Measurements from ENCODE around the gene LRP1B.

LRP1B gene

GRCh38 chr2:141848191-141848590 lies 282.6 kb downstream of the LRP1B start:
- Histone ChIP-seq H3K4me1 (ENCODE audit: insufficient read depth, low read length, severe bottlenecking) (no peaks in the 10 kb centered on the region), H3K79me2 (ENCODE audit: insufficient read depth, low read length) (no peaks in the 10 kb centered on the region), H3F3A (ENCODE audit: insufficient read depth, low read length) (no peaks in the 10 kb centered on the region), H3K36me3 (ENCODE audit: insufficient read depth, low read length) (no peaks in the 10 kb centered on the region), H4K20me1 (ENCODE audit: insufficient read depth, low read length) (no peaks in the 10 kb centered on the region), H2AFZ (ENCODE audit: low read length) (no peak overlapping the region), H3K4me3 (ENCODE audit: low read depth, low read length, poor library complexity, severe bottlenecking) (no peak overlapping the region), H3K27ac (ENCODE audit: low read depth, low read length, poor library complexity, severe bottlenecking) (no peak overlapping the region), H3K4me2 (ENCODE audit: low read length) (no peak overlapping the region), H3K9me3 (ENCODE audit: low read length) (no peaks in the 10 kb centered on the region), H3K27me3 (ENCODE audit: insufficient read depth, low read length) (no peaks in the 10 kb centered on the region), H3K9me2 (ENCODE audit: low read depth, low read length) (no peaks in the 10 kb centered on the region), H3K9ac (ENCODE audit: low read length) (no peak overlapping the region)
- no peak for TF ChIP-seq CTCF (IDR thresholded peaks at IDR 0.05; ENCODE audit: low read length)
- TF ChIP-seq EZH2 (IDR thresholded peaks at IDR 0.05; ENCODE audit: borderline replicate concordance, low read length), result no peak

- Histone ChIP-seq H3K36me3 (ENCODE audit: insufficient read depth, low read length) (no peaks in the 10 kb centered on the region), H2AFZ (ENCODE audit: low read length) (no peak overlapping the region), H4K20me1 (ENCODE audit: insufficient read depth, low read length) (no peaks in the 10 kb centered on the region), H3K9me3 (ENCODE audit: low read length) (no peaks in the 10 kb centered on the region), H3K9ac (ENCODE audit: low read length) (no peak overlapping the region), H3K9me2 (ENCODE audit: low read depth, low read length) (no peaks in the 10 kb centered on the region), H3K27me3 (ENCODE audit: insufficient read depth, low read length) (no peaks in the 10 kb centered on the region), H3K4me1 (ENCODE audit: insufficient read depth, low read length, severe bottlenecking) (no peaks in the 10 kb centered on the region), H3K4me3 (ENCODE audit: low read depth, low read length, poor library complexity, severe bottlenecking) (no peak overlapping the region), H3K79me2 (ENCODE audit: insufficient read depth, low read length) (no peaks in the 10 kb centered on the region), H3F3A (ENCODE audit: insufficient read depth, low read length) (no peaks in the 10 kb centered on the region), H3K4me2 (ENCODE audit: low read length) (no peak overlapping the region), H3K27ac (ENCODE audit: low read depth, low read length, poor library complexity, severe bottlenecking) (no peak overlapping the region)
- TF ChIP-seq EZH2 (IDR thresholded peaks at IDR 0.05; ENCODE audit: borderline replicate concordance, low read length) (no peak), CTCF (IDR thresholded peaks at IDR 0.05; ENCODE audit: low read length) (no peak)
These were observed 286.6 kb downstream of the LRP1B start for GRCh38 chr2:141844231-141844630.

GRCh38 chr2:141835103-141835502 lies 295.7 kb downstream of the LRP1B start:
- TF ChIP-seq CTCF (IDR thresholded peaks at IDR 0.05; ENCODE audit: low read length) (no peak), EZH2 (IDR thresholded peaks at IDR 0.05; ENCODE audit: borderline replicate concordance, low read length) (no peak)
- Histone ChIP-seq H2AFZ (ENCODE audit: low read length) (no peak overlapping the region), H3K27me3 (ENCODE audit: insufficient read depth, low read length) (no peaks in the 10 kb centered on the region), H3K4me1 (ENCODE audit: insufficient read depth, low read length, severe bottlenecking) (no peaks in the 10 kb centered on the region), H3K9ac (ENCODE audit: low read length) (no peak overlapping the region), H3K4me2 (ENCODE audit: low read length) (no peak overlapping the region), H3K36me3 (ENCODE audit: insufficient read depth, low read length) (no peaks in the 10 kb centered on the region), H3K79me2 (ENCODE audit: insufficient read depth, low read length) (no peaks in the 10 kb centered on the region), H3K9me3 (ENCODE audit: low read length) (no peaks in the 10 kb centered on the region), H3K27ac (ENCODE audit: low read depth, low read length, poor library complexity, severe bottlenecking) (no peak overlapping the region), H3K9me2 (ENCODE audit: low read depth, low read length) (no peaks in the 10 kb centered on the region), H3F3A (ENCODE audit: insufficient read depth, low read length) (no peaks in the 10 kb centered on the region), H4K20me1 (ENCODE audit: insufficient read depth, low read length) (no peaks in the 10 kb centered on the region), H3K4me3 (ENCODE audit: low read depth, low read length, poor library complexity, severe bottlenecking) (no peak overlapping the region)
